Keratinocyte (primary cell): ENCODE measurements around the gene NEXN. TPM values are rescaled to one million over a fixed set of nuclear protein-coding genes. Genes with fewer than 3 reads are reported as not detected.

Experiments used
- DNase-seq: peaks from one replicate; pipeline ENCODE4 v3.0.0-alpha.2; 2011; ENCODE audit warnings: low read depth, missing footprints, low spot score
- FAIRE-seq: peaks from 2 replicates; lab custom pipeline; 2011; peaks lifted over from hg19 to GRCh38; lab: Jason Lieb, UNC
- H2AFZ ChIP-seq: 2 replicates; pipeline ENCODE4 v1.6.0; 2012; ENCODE audit warnings: low read length, control low read depth, inconsistent platforms; ENCODE audit not compliant: control insufficient read depth
- H3K27ac ChIP-seq: 2 replicates; pipeline ENCODE4 v1.5.1; 2011; ENCODE audit warnings: low read length; ENCODE audit not compliant: control insufficient read depth, insufficient read depth
- H3K27me3 ChIP-seq: 3 replicates; pipeline ENCODE4 v1.6.0; 2011; ENCODE audit warnings: low read length; ENCODE audit not compliant: control insufficient read depth, insufficient read depth; ENCODE audit errors: extremely low read depth
- H3K36me3 ChIP-seq, 2 experiments: 2 replicates in 1 of 2; 3 replicates in 1 of 2; pipeline ENCODE4 v1.5.1; 2011; ENCODE audit warnings: low read length in 2 of 2, mild to moderate bottlenecking in 1 of 2; ENCODE audit not compliant: control insufficient read depth in 2 of 2, insufficient read depth in 2 of 2; ENCODE audit errors: extremely low read depth in 1 of 2
- H3K4me1 ChIP-seq: 3 replicates; pipeline ENCODE4 v1.5.1; 2011; ENCODE audit warnings: low read length; ENCODE audit not compliant: control insufficient read depth, insufficient read depth; ENCODE audit errors: extremely low read depth
- H3K4me2 ChIP-seq: 3 replicates; pipeline ENCODE4 v1.6.0; 2011; ENCODE audit warnings: low read depth, low read length; ENCODE audit not compliant: control insufficient read depth, insufficient read depth; ENCODE audit errors: extremely low read depth
- H3K4me3 ChIP-seq, 3 experiments: fragments of 200-600 bp in 1 of 3; sonication (generic) in 1 of 3; 2 replicates in 2 of 3; 3 replicates in 1 of 3; pipeline ENCODE4 v1.5.1; 2011 to 2016; ENCODE audit warnings: low read length in 3 of 3, mild to moderate bottlenecking in 3 of 3, control low read depth in 2 of 3, inconsistent platforms in 1 of 3, low read depth in 1 of 3, mixed read lengths in 1 of 3, mixed run types in 1 of 3, moderate library complexity in 1 of 3; ENCODE audit not compliant: control insufficient read depth in 2 of 3, insufficient read depth in 2 of 3; ENCODE audit errors: extremely low read depth in 1 of 3
- H3K79me2 ChIP-seq: 2 replicates; pipeline ENCODE4 v1.6.0; 2012; ENCODE audit warnings: low read length; ENCODE audit not compliant: control insufficient read depth, insufficient read depth
- H3K9ac ChIP-seq: 3 replicates; pipeline ENCODE4 v1.6.0; 2011; ENCODE audit warnings: low read length; ENCODE audit not compliant: control insufficient read depth, insufficient read depth; ENCODE audit errors: extremely low read depth
- H3K9me1 ChIP-seq: 3 replicates; pipeline ENCODE4 v1.6.0; 2011; ENCODE audit warnings: low read length; ENCODE audit not compliant: control insufficient read depth, insufficient read depth; ENCODE audit errors: extremely low read depth
- H3K9me3 ChIP-seq: 2 replicates; pipeline ENCODE4 v1.5.1; 2012; ENCODE audit warnings: low read depth, low read length; ENCODE audit not compliant: control insufficient read depth
- H4K20me1 ChIP-seq: 3 replicates; pipeline ENCODE4 v1.6.0; 2011; ENCODE audit warnings: low read length; ENCODE audit not compliant: control insufficient read depth, insufficient read depth; ENCODE audit errors: extremely low read depth
- EZH2 ChIP-seq: IDR thresholded peaks from one replicate; pipeline ENCODE4 v1.6.1; 2012; ENCODE audit warnings: inconsistent platforms, mild to moderate bottlenecking, low read length, moderate library complexity
- dilution Hi-C: fragments of 300-500 bp; cut with MboI; formaldehyde crosslinking; loops from one replicate; pipeline ENCODE4 v1.7.0; 2020; ENCODE audit warnings: low sequenced_read_pairs; ENCODE audit not compliant: extremely low pct_ligation_motif_present
- polyA plus RNA-seq, 5 experiments: library from polyadenylated mRNA; depleted of rRNA in 3 of 5; stranded (reverse) in 3 of 5; stranded (forward) in 1 of 5; unstranded in 1 of 5; fragments of >200 nt; gene quantifications; 1 replicate in 1 of 5; 2 replicates in 3 of 5; 3 replicates in 1 of 5; pipeline versions ENCODE4 v1.2.1 to v1.2.3, GENCODE V29; 2011 to 2012; ENCODE audit warnings: missing spikeins in 2 of 5, low read depth in 1 of 5, low replicate concordance in 1 of 5
- TF ChIP-seq, protein P1 (sequence below), 3 experiments: IDR thresholded peaks in 1 of 3; conservative IDR thresholded peaks in 1 of 3; optimal IDR thresholded peaks in 1 of 3; 2 replicates in 2 of 3; 3 replicates in 1 of 3; pipeline versions ENCODE3 to v1.5.1; 2011; ENCODE audit warnings: low read length in 3 of 3, mild to moderate bottlenecking in 3 of 3, moderate library complexity in 2 of 3, control low read depth in 1 of 3, inconsistent platforms in 1 of 3; ENCODE audit not compliant: insufficient read depth in 2 of 3; ENCODE audit errors: extremely low read depth in 1 of 3

NEXN gene
- polyA plus RNA-seq, 1 donor (not counting 4 experiments of a cell fraction or from before 2014, with no cell fraction given) = 2.3 TPM

GRCh38 chr1:77847621-77848080 is 40.8 kb upstream of the NEXN start:
- no peak overlapping the region for H3K4me2 ChIP-seq
- TF ChIP-seq, protein P1, sequence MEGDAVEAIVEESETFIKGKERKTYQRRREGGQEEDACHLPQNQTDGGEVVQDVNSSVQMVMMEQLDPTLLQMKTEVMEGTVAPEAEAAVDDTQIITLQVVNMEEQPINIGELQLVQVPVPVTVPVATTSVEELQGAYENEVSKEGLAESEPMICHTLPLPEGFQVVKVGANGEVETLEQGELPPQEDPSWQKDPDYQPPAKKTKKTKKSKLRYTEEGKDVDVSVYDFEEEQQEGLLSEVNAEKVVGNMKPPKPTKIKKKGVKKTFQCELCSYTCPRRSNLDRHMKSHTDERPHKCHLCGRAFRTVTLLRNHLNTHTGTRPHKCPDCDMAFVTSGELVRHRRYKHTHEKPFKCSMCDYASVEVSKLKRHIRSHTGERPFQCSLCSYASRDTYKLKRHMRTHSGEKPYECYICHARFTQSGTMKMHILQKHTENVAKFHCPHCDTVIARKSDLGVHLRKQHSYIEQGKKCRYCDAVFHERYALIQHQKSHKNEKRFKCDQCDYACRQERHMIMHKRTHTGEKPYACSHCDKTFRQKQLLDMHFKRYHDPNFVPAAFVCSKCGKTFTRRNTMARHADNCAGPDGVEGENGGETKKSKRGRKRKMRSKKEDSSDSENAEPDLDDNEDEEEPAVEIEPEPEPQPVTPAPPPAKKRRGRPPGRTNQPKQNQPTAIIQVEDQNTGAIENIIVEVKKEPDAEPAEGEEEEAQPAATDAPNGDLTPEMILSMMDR (optimal IDR thresholded peaks at IDR 0.05 in 1 of 3, IDR thresholded peaks at IDR 0.05 in 1 of 3, conservative IDR thresholded peaks at IDR 0.05 in 1 of 3; ENCODE audit: extremely low read depth in 1 of 3, insufficient read depth in 2 of 3, low read length in 3 of 3) = no peak
- no peak for TF ChIP-seq EZH2
- H3K4me3 ChIP-seq = no peak overlapping the region
- dilution Hi-C loops = no loop called here
- H3K9ac ChIP-seq = no peak overlapping the region
- H2AFZ ChIP-seq = no peak overlapping the region
- H3K27me3 ChIP-seq = no peaks in the 10 kb centered on the region
- no peaks in the 10 kb centered on the region for H3K9me3 ChIP-seq
- no peaks in the 10 kb centered on the region for H4K20me1 ChIP-seq
- no peaks in the 10 kb centered on the region for H3K9me1 ChIP-seq
- H3K27ac ChIP-seq = no peak overlapping the region
- no peaks in the 10 kb centered on the region for H3K79me2 ChIP-seq
- no peak for DNase-seq
- no peaks in the 10 kb centered on the region for H3K36me3 ChIP-seq
- peak; percentile 5 for FAIRE-seq
- H3K4me1 ChIP-seq = no peaks in the 10 kb centered on the region

DNA sequence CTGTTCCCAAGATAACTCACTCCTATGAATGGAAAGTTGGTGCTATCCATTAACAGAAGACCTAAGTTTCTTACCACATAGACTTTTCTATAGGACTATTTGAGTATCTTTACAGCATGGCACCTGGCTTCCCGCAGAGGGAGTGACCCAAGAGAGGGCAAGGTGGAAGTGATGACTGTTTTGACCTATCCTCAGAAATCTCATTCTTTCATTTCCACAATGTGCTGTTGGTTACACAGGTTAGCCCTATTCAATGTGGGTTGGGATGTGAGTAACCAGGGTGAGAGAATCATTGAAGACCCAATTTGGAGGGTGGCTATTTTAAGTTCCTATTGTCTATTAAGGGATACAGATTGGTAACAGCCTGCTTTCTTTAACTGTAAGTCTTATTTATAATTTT is 38.3 kb upstream of the NEXN start:
- no peaks in the 10 kb centered on the region for H3K79me2 ChIP-seq
- no peak overlapping the region for H3K4me2 ChIP-seq
- H3K9ac ChIP-seq = no peak overlapping the region
- peaks cover 0 to 2% of the 10 kb centered on the region in 2 experiments for H3K36me3 ChIP-seq
- H3K9me1 ChIP-seq = no peaks in the 10 kb centered on the region
- no peaks in the 10 kb centered on the region for H3K4me1 ChIP-seq
- no peaks in the 10 kb centered on the region for H4K20me1 ChIP-seq
- DNase-seq = no peak
- H2AFZ ChIP-seq = no peak overlapping the region
- H3K4me3 ChIP-seq = no peak overlapping the region
- no peak for FAIRE-seq
- no peak for TF ChIP-seq EZH2
- TF ChIP-seq, protein P1 (optimal IDR thresholded peaks at IDR 0.05 in 1 of 3, IDR thresholded peaks at IDR 0.05 in 1 of 3, conservative IDR thresholded peaks at IDR 0.05 in 1 of 3; ENCODE audit: extremely low read depth in 1 of 3, insufficient read depth in 2 of 3, low read length in 3 of 3) = no peak
- H3K9me3 ChIP-seq = no peaks in the 10 kb centered on the region
- no peak overlapping the region for H3K27ac ChIP-seq
- no peaks in the 10 kb centered on the region for H3K27me3 ChIP-seq
- dilution Hi-C loops = no loop called here
